GM21528 (cell line): ENCODE measurements around the gene BNIPL.

Experiments used
- ATAC-seq: cut with Tn5 transposase; IDR thresholded peaks from one replicate; pipeline ENCODE4 v1.9.1; 2021; ENCODE audit warnings: mild to moderate bottlenecking, moderate library complexity; ENCODE audit not compliant: unreplicated experiment, low FRiP score

The BNIPL gene

GRCh38 chr1:151055581-151055980 is 19.2 kb downstream of the BNIPL start:
- no peak for ATAC-seq

GRCh38 chr1:151056149-151056548 is 19.8 kb downstream of the BNIPL start:
- no peak for ATAC-seq

GRCh38 chr1:151058692-151059091 is 22.3 kb downstream of the BNIPL start:
- ATAC-seq = no peak

GRCh38 chr1:151059109-151060006 is 23.0 kb downstream of the BNIPL start, which contains the start of gene CDC42SE1:
TSS of gene CDC42SE1 (minus strand) at chr1:151059622. CDS start at chr1:151055730, 3,892 bp downstream.
- ATAC-seq = peak; percentile 69

GRCh38 chr1:151060007-151060656 is 23.7 kb downstream of the BNIPL start, which contains the start of gene MLLT11:
TSS of gene MLLT11 (plus strand) at chr1:151060397. CDS start at chr1:151067225, 6,828 bp downstream.
- no peak for ATAC-seq

- no peak for ATAC-seq
Measured at GRCh38 chr1:151060657-151061421, 24.5 kb downstream of the BNIPL start.

- ATAC-seq = no peak
Measured at GRCh38 chr1:151061704-151062103, 25.3 kb downstream of the BNIPL start.

- no peak for ATAC-seq
Measured at GRCh38 chr1:151062741-151063371, 26.5 kb downstream of the BNIPL start.

- ATAC-seq = no peak
Measured at GRCh38 chr1:151065089-151065645, 28.8 kb downstream of the BNIPL start.

GRCh38 chr1:151067185-151067584 is 30.8 kb downstream of the BNIPL start:
- no peak for ATAC-seq

GRCh38 chr1:151069103-151069486 is 32.7 kb downstream of the BNIPL start:
- no peak for ATAC-seq

GRCh38 chr1:151070474-151071276 is 34.3 kb downstream of the BNIPL start, which contains the start of gene GABPB2:
TSS of gene GABPB2 (plus strand) at chr1:151070761. CDS start at chr1:151088190, 17,429 bp downstream.
- ATAC-seq = peak; percentile 63

GRCh38 chr1:151072224-151072623 is 35.8 kb downstream of the BNIPL start:
- ATAC-seq = no peak

- no peak for ATAC-seq
Measured at GRCh38 chr1:151085953-151086559, 49.7 kb downstream of the BNIPL start.
